WTC11 (cell line): Measurements from ENCODE around the gene KRT83.

Experiments
- CTCF ChIP-seq: fragments of 200-600 bp; IDR thresholded peaks from 2 replicates; pipeline ENCODE4 v1.8.0; 2022; ENCODE audit warnings: antibody characterized with exemption
- GABPB1 ChIP-seq: sonication (generic); formaldehyde crosslinking; IDR thresholded peaks from 2 replicates; pipeline ENCODE4 v1.8.1; 2023; ENCODE audit warnings: mild to moderate bottlenecking, missing genetic modification reagents
- NFYB ChIP-seq: sonication (generic); formaldehyde crosslinking; conservative IDR thresholded peaks from 2 replicates; pipeline ENCODE4 v1.8.0; 2022; ENCODE audit warnings: low read depth, missing genetic modification reagents
- NR3C1 ChIP-seq: sonication (generic); formaldehyde crosslinking; conservative IDR thresholded peaks from 2 replicates; pipeline ENCODE4 v1.8.1; 2023; ENCODE audit warnings: low read depth, mild to moderate bottlenecking, missing genetic modification reagents
- TF ChIP-seq, protein P1 (sequence below): sonication (generic); formaldehyde crosslinking; IDR thresholded peaks from 2 replicates; pipeline ENCODE4 v1.8.0; 2022; ENCODE audit warnings: mild to moderate bottlenecking, missing genetic modification reagents

DNA sequence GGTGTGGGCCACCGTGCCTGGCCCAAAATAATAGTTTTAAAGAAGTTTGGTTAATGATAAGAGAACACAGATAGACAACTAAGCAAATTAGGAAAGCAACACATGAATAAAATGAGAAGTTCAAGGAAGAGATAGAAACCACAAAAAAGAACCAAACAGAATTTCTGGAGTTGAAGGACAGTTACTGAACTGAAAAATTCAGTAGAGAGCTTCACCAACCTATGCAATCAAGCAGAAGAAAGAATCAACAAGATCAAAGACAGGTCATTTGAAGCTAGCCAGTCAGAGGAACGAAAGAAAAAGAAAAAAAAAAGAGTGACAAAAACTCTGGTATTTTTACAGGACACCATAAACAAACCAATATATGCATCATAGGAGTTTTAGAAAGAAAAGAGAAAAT lies 15.4 kb upstream of the KRT83 start:
- no peak for TF ChIP-seq NR3C1 (CRISPR knock-in tag)
- TF ChIP-seq NFYB (CRISPR knock-in tag) = no peak
- no peak for TF ChIP-seq CTCF
- TF ChIP-seq GABPB1 (CRISPR knock-in tag) = no peak
- TF ChIP-seq, protein P1, sequence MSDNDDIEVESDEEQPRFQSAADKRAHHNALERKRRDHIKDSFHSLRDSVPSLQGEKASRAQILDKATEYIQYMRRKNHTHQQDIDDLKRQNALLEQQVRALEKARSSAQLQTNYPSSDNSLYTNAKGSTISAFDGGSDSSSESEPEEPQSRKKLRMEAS = no peak
